Activated CD4-positive, alpha-beta memory T cell treated with anti-CD3 and anti-CD28 coated beads for 36 hours (primary cell): ENCODE results near the gene ART3. TPM values are rescaled to one million over a fixed set of nuclear protein-coding genes. Genes with fewer than 3 reads are reported as not detected.
"Not testable (repeated sequence)": the region's sequence is repeated elsewhere in the genome, so short reads cannot be mapped to it uniquely, and the experiment has no call there.

Experiments
- CTCF ChIA-PET: fragments of 350-600 bp; sonication (Branson Sonifier 250); formaldehyde crosslinking; loops from one replicate; lab custom pipeline; 2021; ENCODE audit warnings: antibody characterized with exemption, inconsistent platforms; lab: Charles Lee
- POLR2A ChIA-PET: fragments of 350-600 bp; sonication (Branson Sonifier 250); formaldehyde crosslinking; loops from one replicate; lab custom pipeline; 2021; ENCODE audit warnings: antibody characterized with exemption; lab: Charles Lee
- DNase-seq: peaks from one replicate; pipeline ENCODE4 v3.0.0-alpha.2; 2020
- H3K27ac Mint-ChIP-seq: one replicate; pipeline ENCODE4 v1.8.0; 2021; ENCODE audit warnings: mixed read lengths
- H3K27me3 Mint-ChIP-seq: one replicate; pipeline ENCODE4 v1.8.0; 2021; ENCODE audit warnings: mixed read lengths
- H3K36me3 Mint-ChIP-seq: one replicate; pipeline ENCODE4 v1.8.0; 2021; ENCODE audit warnings: mixed read lengths
- H3K4me1 Mint-ChIP-seq: one replicate; pipeline ENCODE4 v1.8.0; 2021; ENCODE audit warnings: low read depth, mixed read lengths
- H3K4me3 Mint-ChIP-seq: one replicate; pipeline ENCODE4 v1.8.0; 2021; ENCODE audit warnings: mild to moderate bottlenecking, mixed read lengths
- H3K9me3 Mint-ChIP-seq: one replicate; pipeline ENCODE4 v1.8.0; 2021; ENCODE audit warnings: mixed read lengths
- intact Hi-C: fragments of 100-400 bp; cut with micrococcal nuclease; formaldehyde crosslinking; loops from one replicate; pipeline ENCODE4 v1.15.1; 2023
- total RNA-seq, 2 experiments: library from RNA; stranded (reverse); gene quantifications; one replicate each; pipeline ENCODE4 v1.2.3, GENCODE V29; 2021

ART3 gene
- total RNA-seq = under 1 TPM in 1 of 2 experiments, not detected in 1; 0.36 TPM

DNA sequence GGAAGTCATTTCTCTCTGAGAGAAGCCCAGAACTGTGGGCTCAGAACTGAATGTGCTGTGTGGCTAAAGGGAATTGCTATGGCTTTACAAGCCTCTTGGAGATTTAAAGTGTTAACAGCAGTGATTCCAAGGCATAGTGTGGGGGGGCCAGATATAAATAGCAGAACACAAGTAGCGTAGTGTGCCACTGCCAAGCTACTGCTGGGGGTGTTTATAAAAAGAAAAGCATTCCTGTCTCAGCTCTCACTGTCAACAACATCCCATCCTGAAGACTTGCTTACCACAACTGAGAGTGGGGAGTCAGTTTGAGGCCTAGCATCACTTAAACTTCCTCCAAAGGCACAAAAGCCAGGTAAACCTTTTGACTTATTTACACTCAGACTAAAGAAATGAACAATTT lies at the start of gene ART3:
Gene ART3 (plus strand): TSS at position 242 of the 400 bp plus-strand sequence. CDS start 1,181 bp downstream, outside the sequence.
- intact Hi-C loops = no loop called here
- no peaks in the 10 kb centered on the region for H3K4me1 Mint-ChIP-seq
- H3K27ac Mint-ChIP-seq = no peak within 1 kb of the TSS
- no peak for DNase-seq
- H3K27me3 Mint-ChIP-seq = peaks cover 1% of the 10 kb centered on the region
- no peaks in the 10 kb centered on the region for H3K9me3 Mint-ChIP-seq
- POLR2A ChIA-PET = interaction anchor here (0.6 kb wide), 1 partner anchor 79 kb away, joined by 4 read pairs; no protein-coding TSS in a partner anchor
- no peaks in the 10 kb centered on the region for H3K36me3 Mint-ChIP-seq
- CTCF ChIA-PET = interaction anchor here (3.9 kb wide), 1 partner anchor 79 kb away, joined by 26 read pairs; no protein-coding TSS in a partner anchor
- H3K4me3 Mint-ChIP-seq = no peak within 1 kb of the TSS

GRCh38 chr4:76028350-76028765 lies 46.2 kb upstream of the ART3 start:
- peak overlapping the region; percentile 1 for H3K4me3 Mint-ChIP-seq
- intact Hi-C loops = no loop called here
- CTCF ChIA-PET = no interaction called here
- no peak overlapping the region for H3K27ac Mint-ChIP-seq
- no peak for DNase-seq
- no peaks in the 10 kb centered on the region for H3K9me3 Mint-ChIP-seq
- H3K36me3 Mint-ChIP-seq = no peaks in the 10 kb centered on the region
- no peaks in the 10 kb centered on the region for H3K27me3 Mint-ChIP-seq
- peaks cover 32% of the 10 kb centered on the region for H3K4me1 Mint-ChIP-seq
- POLR2A ChIA-PET = interaction anchor here (1.6 kb wide), 1 partner anchor 30 kb away, joined by 4 read pairs; no protein-coding TSS in a partner anchor

DNA sequence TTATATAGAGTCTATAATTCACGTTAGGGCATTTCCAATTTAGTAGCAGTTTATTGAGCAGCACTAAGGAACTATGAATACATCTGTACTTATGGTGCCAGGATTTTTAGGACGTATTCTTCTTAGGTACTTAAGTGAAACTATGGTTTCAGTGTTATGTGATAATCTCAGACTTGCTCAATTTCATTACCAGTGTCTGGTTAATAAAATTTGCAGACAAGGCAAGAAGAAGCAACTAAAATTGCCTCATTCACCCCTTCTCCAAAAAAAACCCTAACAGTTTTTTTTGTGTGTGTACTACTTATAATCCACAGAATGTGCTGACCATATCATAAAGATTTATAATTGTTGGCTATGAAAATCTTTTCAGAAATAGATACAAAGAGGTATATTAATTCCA lies 45.2 kb upstream of the ART3 start:
- ChIA-PET CTCF (no interaction called here), POLR2A (no interaction called here)
- no peak for DNase-seq
- no peak overlapping the region for H3K4me3 Mint-ChIP-seq
- no peaks in the 10 kb centered on the region for H3K36me3 Mint-ChIP-seq
- no peaks in the 10 kb centered on the region for H3K9me3 Mint-ChIP-seq
- intact Hi-C loops = no loop called here
- no peaks in the 10 kb centered on the region for H3K27me3 Mint-ChIP-seq
- H3K27ac Mint-ChIP-seq = no peak overlapping the region
- H3K4me1 Mint-ChIP-seq = peaks cover 23% of the 10 kb centered on the region

DNA sequence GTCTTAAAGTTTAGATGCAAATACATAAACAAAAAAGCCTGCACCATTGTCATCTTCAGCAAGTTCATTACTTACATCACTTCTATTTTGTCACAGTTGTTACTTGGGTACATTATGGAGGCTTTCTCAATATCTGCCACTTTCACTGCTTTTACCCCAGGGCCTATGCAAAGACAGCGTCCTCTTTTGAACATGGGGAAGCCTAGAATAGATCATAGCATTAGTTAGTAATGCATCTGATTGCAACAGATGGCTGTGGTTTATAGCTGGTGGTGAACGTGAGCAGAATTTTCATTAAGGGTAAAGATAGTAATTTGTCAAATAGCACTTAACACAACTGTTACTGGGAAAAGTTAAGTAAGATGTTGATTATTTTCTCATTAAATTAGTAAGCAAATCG lies 39.4 kb upstream of the ART3 start:
- H3K36me3 Mint-ChIP-seq = no peaks in the 10 kb centered on the region
- CTCF ChIA-PET = interaction anchor here (1.2 kb wide), 1 partner anchor 39 kb away, joined by 3 read pairs; no protein-coding TSS in a partner anchor
- H3K27me3 Mint-ChIP-seq = no peaks in the 10 kb centered on the region
- no peak overlapping the region for H3K27ac Mint-ChIP-seq
- no peak for DNase-seq
- no peak overlapping the region for H3K4me3 Mint-ChIP-seq
- intact Hi-C loops = no loop called here
- H3K4me1 Mint-ChIP-seq = no peaks in the 10 kb centered on the region
- H3K9me3 Mint-ChIP-seq = no peaks in the 10 kb centered on the region
- POLR2A ChIA-PET = no interaction called here

GRCh38 chr4:76035799-76036380 lies 38.6 kb upstream of the ART3 start, which contains the start of gene CXCL11:
Gene CXCL11, minus strand, starts transcription at chr4:76036070. Its CDS starts 83 bp downstream, at chr4:76035987.
- Mint-ChIP-seq H3K9me3 (no peaks in the 10 kb centered on the region), H3K4me3 (no peak within 1 kb of the TSS), H3K27ac (no peak within 1 kb of the TSS), H3K36me3 (no peaks in the 10 kb centered on the region), H3K4me1 (no peaks in the 10 kb centered on the region), H3K27me3 (no peaks in the 10 kb centered on the region)
- CTCF ChIA-PET = interaction anchor here (1.2 kb wide), 1 partner anchor 40 kb away, joined by 3 read pairs; no protein-coding TSS in a partner anchor
- DNase-seq = no peak
- POLR2A ChIA-PET = no interaction called here
- intact Hi-C loops = no loop called here

- DNase-seq = no peak
- Mint-ChIP-seq H3K27ac (no peak overlapping the region), H3K27me3 (no peaks in the 10 kb centered on the region), H3K4me3 (no peak overlapping the region), H3K9me3 (no peaks in the 10 kb centered on the region), H3K36me3 (no peaks in the 10 kb centered on the region), H3K4me1 (peaks cover 3% of the 10 kb centered on the region)
- CTCF ChIA-PET = interaction anchor here (1.5 to 3.3 kb wide), 2 partner anchors 16 to 41 kb away, joined by 4 to 13 read pairs; no protein-coding TSS in a partner anchor
- intact Hi-C loops = no loop called here
- POLR2A ChIA-PET = no interaction called here
Observed at GRCh38 chr4:76036855-76037254, 37.7 kb upstream of the ART3 start.

DNA sequence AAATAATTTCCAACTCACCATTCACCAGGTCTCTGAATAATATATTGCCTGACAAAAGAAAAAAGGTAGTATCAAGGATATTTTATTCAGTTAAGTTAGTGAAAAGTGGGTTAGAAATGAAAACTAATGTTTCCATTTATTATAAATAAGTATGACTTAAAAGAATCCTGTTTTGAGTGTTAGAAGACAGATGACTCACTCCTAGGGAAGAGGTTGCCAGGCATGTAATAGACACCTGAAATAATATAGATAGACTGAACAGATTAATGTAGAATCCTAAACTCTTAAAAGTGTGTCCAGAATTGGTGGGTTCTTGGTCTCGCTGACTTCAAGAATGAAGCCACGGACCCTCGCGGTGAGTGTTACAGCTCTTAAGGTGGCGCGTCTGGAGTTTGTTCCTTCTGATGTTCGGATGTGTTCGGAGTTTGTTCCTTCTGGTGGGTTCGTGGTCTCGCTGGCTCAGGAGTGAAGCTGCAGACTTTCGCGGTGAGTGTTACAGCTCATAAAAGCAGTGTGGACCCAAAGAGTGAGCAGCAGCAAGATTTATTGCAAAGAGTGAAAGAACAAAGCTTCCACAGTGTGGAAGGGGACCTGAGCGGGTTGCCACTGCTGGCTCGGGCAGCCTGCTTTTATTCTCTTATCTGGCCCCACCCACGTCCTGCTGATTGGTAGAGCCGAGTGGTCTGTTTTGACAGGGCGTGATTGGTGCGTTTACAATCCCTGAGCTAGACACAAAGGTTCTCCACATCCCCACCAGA lies 32.1 kb upstream of the ART3 start:
- ChIA-PET POLR2A (interaction anchor here (1.7 kb wide), 1 partner anchor 16 kb away, joined by 6 read pairs; no protein-coding TSS in a partner anchor), CTCF (interaction anchor here (0.6 to 1.2 kb wide), 2 partner anchors 16 to 19 kb away, joined by 3 read pairs; no protein-coding TSS in a partner anchor)
- Mint-ChIP-seq H3K27ac (peak overlapping the region; percentile 57), H3K4me3 (peak overlapping the region; percentile 58), H3K4me1 (peaks cover 13% of the 10 kb centered on the region)
- not testable (repeated sequence) for DNase-seq, H3K36me3 Mint-ChIP-seq, H3K27me3 Mint-ChIP-seq, H3K9me3 Mint-ChIP-seq
- intact Hi-C loops = loop anchor here (1.0 kb wide), 1 partner anchor 16 kb away; no protein-coding TSS in a partner anchor

- H3K36me3 Mint-ChIP-seq, H3K9me3 Mint-ChIP-seq, H3K27me3 Mint-ChIP-seq, H3K4me3 Mint-ChIP-seq, H3K27ac Mint-ChIP-seq, intact Hi-C loops, DNase-seq: not testable (repeated sequence)
- CTCF ChIA-PET = interaction anchor here (0.6 kb wide), 1 partner anchor 19 kb away, joined by 3 read pairs; no protein-coding TSS in a partner anchor
- POLR2A ChIA-PET = interaction anchor here (1.7 kb wide), 1 partner anchor 15 kb away, joined by 6 read pairs; no protein-coding TSS in a partner anchor
- H3K4me1 Mint-ChIP-seq = peaks cover 13% of the 10 kb centered on the region
Observed at GRCh38 chr4:76043306-76043705, 31.2 kb upstream of the ART3 start.

- H3K36me3 Mint-ChIP-seq, H3K27me3 Mint-ChIP-seq, H3K4me3 Mint-ChIP-seq, intact Hi-C loops, H3K27ac Mint-ChIP-seq, POLR2A ChIA-PET, CTCF ChIA-PET, H3K9me3 Mint-ChIP-seq, DNase-seq: not testable (repeated sequence)
- H3K4me1 Mint-ChIP-seq = peaks cover 13% of the 10 kb centered on the region
Observed at GRCh38 chr4:76044686-76045085, 29.8 kb upstream of the ART3 start.

GRCh38 chr4:76049860-76050416 lies 24.6 kb upstream of the ART3 start:
- H3K27ac Mint-ChIP-seq, POLR2A ChIA-PET, H3K36me3 Mint-ChIP-seq, H3K4me1 Mint-ChIP-seq, H3K4me3 Mint-ChIP-seq, DNase-seq, intact Hi-C loops, H3K9me3 Mint-ChIP-seq, CTCF ChIA-PET: not testable (repeated sequence)
- peaks cover 11% of the 10 kb centered on the region for H3K27me3 Mint-ChIP-seq

DNA sequence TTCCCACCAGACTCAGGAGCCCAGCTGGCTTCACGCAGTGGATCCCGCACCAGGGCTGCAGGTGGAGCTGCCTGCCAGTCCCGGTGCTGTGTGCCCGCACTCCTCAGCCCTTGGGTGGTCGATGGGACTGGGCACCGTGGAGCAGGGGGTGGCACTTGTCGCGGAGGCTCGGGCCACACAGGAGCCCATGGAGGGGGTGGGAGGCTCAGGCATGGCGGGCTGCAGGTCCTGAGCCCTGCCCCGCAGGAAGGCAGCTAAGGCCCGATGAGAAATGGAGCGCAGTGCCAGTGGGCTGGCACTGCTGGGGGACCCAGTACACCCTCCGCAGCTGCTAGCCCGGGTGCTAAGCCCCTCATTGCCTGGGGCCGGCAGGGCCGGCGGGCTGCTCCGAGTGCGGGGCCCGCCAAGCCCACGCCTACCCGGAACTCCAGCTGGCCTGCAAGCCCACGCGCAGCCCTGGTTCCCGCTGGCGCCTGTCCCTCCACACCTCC lies 23.9 kb upstream of the ART3 start:
- CTCF ChIA-PET, H3K4me3 Mint-ChIP-seq, DNase-seq, H3K4me1 Mint-ChIP-seq, H3K36me3 Mint-ChIP-seq, intact Hi-C loops, H3K27ac Mint-ChIP-seq, H3K9me3 Mint-ChIP-seq, POLR2A ChIA-PET: not testable (repeated sequence)
- peaks cover 13% of the 10 kb centered on the region for H3K27me3 Mint-ChIP-seq
